Activated T-helper 17 cell treated with anti-CD3 and anti-CD28 coated beads, Interleukin-2, amount 50 U/mL, for 72 hours (primary cell): Measurements from ENCODE around the gene API5. TPM values are rescaled to one million over a fixed set of nuclear protein-coding genes. Genes with fewer than 3 reads are reported as not detected.

Experiments
- ATAC-seq: fragments of 150-1000 bp; cut with Tn5 transposase; replicated peaks from 2 replicates; pipeline ENCODE4 v1.10.0; 2021; ENCODE audit warnings: mild to moderate bottlenecking, moderate library complexity
- H3K27ac Mint-ChIP-seq: one replicate; pipeline ENCODE4 v1.8.0; 2022; ENCODE audit warnings: mixed read lengths
- H3K27me3 Mint-ChIP-seq: one replicate; pipeline ENCODE4 v1.8.0; 2022; ENCODE audit warnings: mixed read lengths
- H3K36me3 Mint-ChIP-seq: one replicate; pipeline ENCODE4 v1.8.0; 2022; ENCODE audit warnings: low read depth, mild to moderate bottlenecking, mixed read lengths
- H3K4me1 Mint-ChIP-seq: one replicate; pipeline ENCODE4 v1.8.0; 2022; ENCODE audit warnings: mixed read lengths
- H3K4me3 Mint-ChIP-seq: one replicate; pipeline ENCODE4 v1.8.0; 2022; ENCODE audit warnings: mild to moderate bottlenecking, mixed read lengths
- H3K9me3 Mint-ChIP-seq: one replicate; pipeline ENCODE4 v1.8.0; 2022; ENCODE audit warnings: mixed read lengths
- total RNA-seq, 2 donors: library from RNA; stranded (reverse); gene quantifications; one replicate each; pipeline ENCODE4 v1.2.3, GENCODE V29; 2022

The API5 gene
- total RNA-seq = 100 to 1,000 TPM in 1 of 2 donors, 10 to 100 TPM in 1; 95.2 to 157 TPM

DNA sequence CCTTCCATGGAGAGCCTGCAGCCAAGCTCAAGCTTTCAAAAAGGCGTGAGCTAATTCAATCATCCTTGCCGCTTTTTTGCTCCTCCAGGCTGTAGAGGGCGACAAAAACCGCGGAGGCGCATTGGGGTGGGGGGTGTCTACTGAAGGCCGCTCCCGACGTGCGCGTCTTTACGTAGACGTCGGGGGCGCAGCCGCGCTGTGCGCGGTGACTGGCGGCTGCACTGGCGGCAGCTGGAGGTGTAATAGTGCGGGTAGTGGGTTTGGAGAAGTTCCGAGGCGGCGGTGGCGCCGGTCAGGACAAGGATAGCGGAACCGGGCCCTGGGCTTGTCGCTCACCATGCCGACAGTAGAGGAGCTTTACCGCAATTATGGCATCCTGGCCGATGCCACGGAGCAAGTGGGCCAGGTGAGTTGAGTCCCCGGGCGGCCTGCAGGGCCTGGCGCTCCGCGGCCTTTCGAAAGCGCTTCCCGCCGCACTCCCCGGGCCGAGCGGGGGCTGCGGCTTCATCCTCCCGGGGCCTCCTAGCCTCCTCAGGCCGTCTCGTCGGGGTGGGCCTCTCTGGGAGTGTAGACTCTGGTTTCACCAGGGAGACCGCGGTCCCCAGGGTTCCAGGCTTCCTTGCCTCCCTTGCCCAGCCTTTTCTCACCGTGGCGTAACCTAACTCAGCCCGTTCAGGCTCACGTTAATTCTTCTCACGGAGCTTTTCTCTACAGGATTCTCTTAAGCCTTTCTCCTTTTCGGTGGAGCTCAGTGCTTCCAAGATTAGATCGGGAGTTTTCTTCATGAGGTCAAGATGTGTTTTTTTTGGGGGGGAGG, at the start of gene API5:
Gene API5, plus strand, starts transcription at position 206 of the 817 bp plus-strand sequence. Its CDS starts 132 bp downstream, at position 338.
- peak; percentile 97 for ATAC-seq
- peaks cover 44% of the 10 kb centered on the region for H3K36me3 Mint-ChIP-seq
- H3K27ac Mint-ChIP-seq = peak within 1 kb of the TSS; percentile 98
- H3K4me1 Mint-ChIP-seq = peaks cover 33% of the 10 kb centered on the region
- H3K9me3 Mint-ChIP-seq = no peaks in the 10 kb centered on the region
- H3K27me3 Mint-ChIP-seq = no peaks in the 10 kb centered on the region
- peak within 1 kb of the TSS; percentile 99 for H3K4me3 Mint-ChIP-seq

DNA sequence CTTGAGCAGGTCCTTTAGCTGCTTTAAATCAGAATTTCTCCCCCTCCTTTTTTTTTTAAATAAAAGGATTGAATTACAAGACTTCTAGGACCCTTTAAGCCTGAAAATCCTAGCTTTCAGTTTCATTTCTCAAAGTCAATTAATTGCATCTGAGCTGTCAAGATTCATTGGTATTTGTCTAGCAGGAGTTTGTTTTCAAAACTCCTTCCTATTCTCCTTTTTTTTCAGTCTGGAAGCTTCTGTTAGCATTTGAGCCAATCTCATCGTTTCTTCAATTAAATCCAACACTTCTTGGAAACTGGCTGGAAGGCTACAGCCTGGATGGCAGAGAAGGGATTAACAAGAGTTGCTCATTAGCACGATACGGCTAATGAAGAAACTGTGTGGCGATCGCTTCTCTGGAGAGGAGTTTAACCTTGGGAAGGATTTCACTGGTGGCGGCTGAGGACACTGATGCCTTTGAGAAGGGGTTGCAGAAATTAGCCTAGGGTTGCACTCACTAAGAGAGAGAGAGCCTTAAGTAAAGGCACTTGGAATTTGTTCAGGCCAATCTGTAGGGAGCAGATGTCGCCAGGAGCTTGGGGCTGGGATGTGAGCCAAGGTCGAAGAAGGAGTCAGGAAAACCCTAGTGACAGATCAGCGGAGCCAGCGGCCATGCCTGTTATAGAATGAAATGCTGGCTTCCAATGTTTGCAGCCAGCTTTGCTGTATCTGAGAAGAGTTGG, 43.8 kb upstream of the API5 start:
- H3K27ac Mint-ChIP-seq = no peak overlapping the region

DNA sequence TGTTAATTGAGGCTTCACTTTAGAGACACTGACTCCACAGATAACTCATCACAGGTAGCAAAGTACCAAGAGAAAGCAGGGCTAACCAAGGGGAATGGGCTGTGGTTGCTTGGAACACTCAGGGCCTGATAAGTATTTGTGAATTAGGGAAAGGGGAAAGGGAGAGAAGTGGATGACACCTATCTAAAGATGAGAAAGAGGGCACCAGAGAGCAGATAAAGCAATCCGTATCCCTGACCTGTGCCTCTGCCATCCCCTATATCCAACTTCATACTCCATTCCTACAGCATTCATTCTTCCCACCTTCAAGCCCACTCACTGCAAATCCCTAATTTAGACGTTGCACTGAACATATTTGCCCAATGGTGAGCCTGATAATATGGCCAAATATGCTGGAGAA, 43.0 kb upstream of the API5 start:
- Mint-ChIP-seq H3K27ac (no peak overlapping the region), H3K36me3 (no peaks in the 10 kb centered on the region), H3K9me3 (peaks cover 1% of the 10 kb centered on the region), H3K4me1 (no peaks in the 10 kb centered on the region), H3K27me3 (peaks cover 8% of the 10 kb centered on the region), H3K4me3 (no peak overlapping the region)
- ATAC-seq = no peak

More for the DNA sequence above, 43.8 kb upstream of the API5 start:
- no peak for ATAC-seq
- no peaks in the 10 kb centered on the region for H3K4me1 Mint-ChIP-seq
- peaks cover 11% of the 10 kb centered on the region for H3K27me3 Mint-ChIP-seq
- H3K4me3 Mint-ChIP-seq = no peak overlapping the region
- no peaks in the 10 kb centered on the region for H3K36me3 Mint-ChIP-seq
- H3K9me3 Mint-ChIP-seq = no peaks in the 10 kb centered on the region

- Mint-ChIP-seq H3K4me3 (no peak overlapping the region), H3K27ac (no peak overlapping the region), H3K36me3 (no peaks in the 10 kb centered on the region), H3K27me3 (peaks cover 3% of the 10 kb centered on the region), H3K4me1 (no peaks in the 10 kb centered on the region), H3K9me3 (peaks cover 5% of the 10 kb centered on the region)
- ATAC-seq = no peak
These were observed 42.4 kb upstream of the API5 start for GRCh38 chr11:43269254-43269918.

DNA sequence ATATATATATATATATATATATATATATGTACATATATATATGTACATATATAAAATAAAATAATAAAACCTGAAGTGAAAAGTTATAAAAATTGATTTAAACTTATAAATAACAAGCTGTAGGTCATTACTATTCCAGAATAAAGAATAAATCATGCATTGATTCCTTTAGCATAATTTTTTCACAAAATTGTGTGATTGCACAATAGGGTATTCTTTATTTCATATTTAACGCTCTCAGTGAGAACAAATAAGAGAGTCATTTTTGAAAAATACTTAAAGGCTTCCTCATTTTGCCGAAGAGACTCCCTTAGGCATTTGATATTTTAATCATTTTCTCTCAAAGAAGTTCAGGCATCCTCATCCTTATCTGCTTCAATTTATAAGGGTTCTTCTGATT, 41.3 kb upstream of the API5 start:
- Mint-ChIP-seq H3K27me3 (peaks cover 3% of the 10 kb centered on the region), H3K4me1 (no peaks in the 10 kb centered on the region), H3K4me3 (no peak overlapping the region), H3K36me3 (no peaks in the 10 kb centered on the region), H3K27ac (no peak overlapping the region), H3K9me3 (peaks cover 5% of the 10 kb centered on the region)
- ATAC-seq = no peak

DNA sequence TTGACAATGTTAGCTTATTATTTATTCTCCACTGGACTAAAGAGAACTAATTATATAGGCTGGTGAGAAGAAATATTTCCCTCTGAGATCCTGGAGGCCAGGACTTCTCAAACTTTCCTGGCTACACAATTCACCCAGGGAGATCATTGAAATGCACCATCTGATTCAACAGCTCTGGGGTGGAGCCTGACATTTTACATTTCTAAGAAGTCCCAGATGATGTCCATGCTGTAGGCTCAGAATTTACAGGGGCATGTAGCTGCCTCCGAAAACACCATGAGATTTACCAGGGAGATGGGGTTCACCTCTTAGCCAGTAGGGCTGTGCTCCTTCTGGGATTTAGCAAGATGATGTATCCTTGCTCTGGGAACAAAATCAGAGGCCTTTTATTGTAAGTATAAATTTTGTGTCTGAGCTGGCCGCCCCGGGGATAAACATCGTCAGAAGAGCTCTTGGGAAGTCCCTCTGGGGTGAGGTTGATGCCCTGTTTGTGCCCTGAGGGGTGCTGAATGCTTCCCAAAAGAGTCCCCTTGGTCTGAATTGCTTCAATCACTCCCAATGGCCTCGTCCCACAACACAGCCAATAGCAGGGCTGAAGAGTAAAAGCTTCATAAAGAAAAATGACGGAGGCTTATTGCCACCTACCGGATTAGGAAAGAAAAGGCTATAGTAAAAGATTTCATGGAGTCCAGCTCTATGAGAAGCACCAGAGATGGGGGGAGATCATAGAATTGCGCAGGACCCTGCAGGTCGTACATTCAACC, 33.4 kb upstream of the API5 start:
- no peak for ATAC-seq
- H3K4me3 Mint-ChIP-seq = no peak overlapping the region
- H3K4me1 Mint-ChIP-seq = no peaks in the 10 kb centered on the region
- no peak overlapping the region for H3K27ac Mint-ChIP-seq
- H3K27me3 Mint-ChIP-seq = peaks cover 13% of the 10 kb centered on the region
- H3K36me3 Mint-ChIP-seq = no peaks in the 10 kb centered on the region
- H3K9me3 Mint-ChIP-seq = peaks cover 5% of the 10 kb centered on the region

GRCh38 chr11:43282607-43283440, 29.0 kb upstream of the API5 start:
- no peaks in the 10 kb centered on the region for H3K9me3 Mint-ChIP-seq
- no peak overlapping the region for H3K4me3 Mint-ChIP-seq
- no peak overlapping the region for H3K27ac Mint-ChIP-seq
- no peak for ATAC-seq
- no peaks in the 10 kb centered on the region for H3K36me3 Mint-ChIP-seq
- H3K27me3 Mint-ChIP-seq = peaks cover 13% of the 10 kb centered on the region
- no peaks in the 10 kb centered on the region for H3K4me1 Mint-ChIP-seq

DNA sequence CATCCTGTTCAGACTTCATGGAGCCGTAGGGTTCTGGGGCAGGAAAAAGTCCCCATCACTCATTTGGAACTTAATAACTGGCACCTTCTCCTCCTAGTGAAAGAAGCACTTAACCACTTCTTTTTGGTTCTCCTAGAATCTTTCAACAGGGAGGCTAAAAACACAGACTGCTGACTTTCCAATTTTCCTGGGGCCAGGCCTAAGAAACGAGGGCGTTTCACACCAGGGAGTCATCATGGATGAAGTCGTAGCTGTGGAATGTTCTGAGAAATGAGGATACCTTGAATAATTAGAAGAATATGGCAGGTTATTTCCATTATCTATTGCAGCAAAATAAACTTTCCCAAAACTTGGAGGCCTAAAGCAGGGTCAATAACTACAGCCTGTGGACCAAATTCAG, 26.0 kb upstream of the API5 start:
- ATAC-seq = no peak
- H3K27ac Mint-ChIP-seq = no peak overlapping the region
- H3K4me3 Mint-ChIP-seq = no peak overlapping the region
- no peaks in the 10 kb centered on the region for H3K4me1 Mint-ChIP-seq
- H3K9me3 Mint-ChIP-seq = no peaks in the 10 kb centered on the region
- peaks cover 12% of the 10 kb centered on the region for H3K27me3 Mint-ChIP-seq
- H3K36me3 Mint-ChIP-seq = no peaks in the 10 kb centered on the region

GRCh38 chr11:43289368-43289767, 22.4 kb upstream of the API5 start:
- no peak overlapping the region for H3K4me3 Mint-ChIP-seq
- peaks cover 20% of the 10 kb centered on the region for H3K27me3 Mint-ChIP-seq
- no peak overlapping the region for H3K27ac Mint-ChIP-seq
- H3K36me3 Mint-ChIP-seq = no peaks in the 10 kb centered on the region
- peaks cover 4% of the 10 kb centered on the region for H3K9me3 Mint-ChIP-seq
- H3K4me1 Mint-ChIP-seq = no peaks in the 10 kb centered on the region
- ATAC-seq = no peak

- no peaks in the 10 kb centered on the region for H3K36me3 Mint-ChIP-seq
These were observed 13.4 kb upstream of the API5 start for GRCh38 chr11:43298397-43298796.

DNA sequence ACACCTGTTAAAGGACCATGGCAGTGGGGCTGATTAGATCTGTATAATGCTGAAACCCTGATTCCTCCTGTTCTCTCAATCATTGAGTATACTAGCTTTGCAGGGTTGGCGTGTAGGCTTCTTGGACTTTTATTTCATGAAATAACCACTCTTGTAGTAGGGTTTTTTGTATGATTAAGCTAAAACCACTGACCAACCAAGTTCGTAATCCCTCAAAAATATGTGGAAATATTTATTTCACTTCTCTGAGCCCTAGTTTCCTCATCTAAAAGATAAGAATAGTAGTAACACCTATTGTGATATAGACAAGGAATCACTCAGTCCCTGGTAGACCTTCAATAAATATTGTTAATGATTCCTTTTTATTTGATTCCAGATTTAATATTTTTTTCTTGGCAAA, 4.2 kb downstream of the API5 start:
- no peaks in the 10 kb centered on the region for H3K27me3 Mint-ChIP-seq
- H3K9me3 Mint-ChIP-seq = no peaks in the 10 kb centered on the region
- H3K4me3 Mint-ChIP-seq = peak overlapping the region; percentile 34
- ATAC-seq = no peak
- H3K36me3 Mint-ChIP-seq = peaks cover 83% of the 10 kb centered on the region
- peak overlapping the region; percentile 61 for H3K27ac Mint-ChIP-seq
- H3K4me1 Mint-ChIP-seq = peaks cover 33% of the 10 kb centered on the region

More at GRCh38 chr11:43298397-43298796, 13.4 kb upstream of the API5 start:
- H3K4me3 Mint-ChIP-seq = no peak overlapping the region
- no peaks in the 10 kb centered on the region for H3K4me1 Mint-ChIP-seq
- no peak for ATAC-seq
- H3K27ac Mint-ChIP-seq = no peak overlapping the region
- peaks cover 5% of the 10 kb centered on the region for H3K9me3 Mint-ChIP-seq
- H3K27me3 Mint-ChIP-seq = peaks cover 12% of the 10 kb centered on the region

DNA sequence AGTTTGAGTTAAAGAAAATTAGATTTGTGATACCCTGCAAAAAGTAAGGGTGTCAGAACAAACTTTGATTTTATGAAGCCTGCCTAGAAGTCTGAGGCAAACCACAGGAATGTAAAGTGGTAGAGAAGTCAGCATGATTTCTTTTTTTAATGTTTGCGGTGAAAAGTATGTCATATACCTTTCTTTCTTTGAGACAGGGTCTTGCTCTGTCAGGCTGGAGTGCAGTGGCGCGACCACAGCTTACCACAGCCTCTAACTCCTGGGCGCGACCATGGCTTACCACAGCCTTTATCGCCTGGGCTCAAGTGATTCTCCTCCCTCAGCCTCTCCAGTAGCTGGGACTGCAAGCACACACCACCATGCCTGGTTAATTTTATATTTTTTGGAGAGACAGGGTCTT, 4.7 kb downstream of the API5 start:
- H3K27ac Mint-ChIP-seq = peak overlapping the region; percentile 61
- ATAC-seq = peak; percentile 20
- H3K4me3 Mint-ChIP-seq = peak overlapping the region; percentile 34
- H3K27me3 Mint-ChIP-seq = no peaks in the 10 kb centered on the region
- H3K36me3 Mint-ChIP-seq = peaks cover 88% of the 10 kb centered on the region
- H3K9me3 Mint-ChIP-seq = no peaks in the 10 kb centered on the region
- peaks cover 33% of the 10 kb centered on the region for H3K4me1 Mint-ChIP-seq

DNA sequence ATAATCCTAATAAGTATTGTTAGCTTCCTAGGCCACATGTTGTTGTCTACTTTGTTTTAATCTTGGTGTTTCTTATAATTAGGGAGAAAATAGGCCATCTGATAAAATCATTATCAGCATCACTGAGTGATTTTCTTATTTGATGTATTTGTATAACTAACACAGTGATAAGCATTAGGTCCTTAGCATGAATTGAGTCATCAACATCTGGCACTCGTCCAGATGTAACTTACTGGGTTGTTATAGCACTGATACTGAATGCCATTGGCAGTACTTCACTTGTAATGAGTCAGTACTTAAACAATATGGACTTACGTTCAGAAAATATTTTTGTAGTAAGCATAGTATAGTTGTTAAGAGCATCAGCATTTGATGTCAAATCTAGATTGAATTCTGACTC, 16.2 kb downstream of the API5 start:
- H3K27me3 Mint-ChIP-seq = no peaks in the 10 kb centered on the region
- no peak for ATAC-seq
- H3K36me3 Mint-ChIP-seq = peaks cover 100% of the 10 kb centered on the region
- H3K4me1 Mint-ChIP-seq = no peaks in the 10 kb centered on the region
- no peak overlapping the region for H3K4me3 Mint-ChIP-seq
- no peaks in the 10 kb centered on the region for H3K9me3 Mint-ChIP-seq
- no peak overlapping the region for H3K27ac Mint-ChIP-seq
